SU-DHL-6 (cell line): ENCODE results near the gene TBC1D22A.

Experiments
- EZH2phosphoT487 ChIP-seq: fragments of 200-600 bp; sonication (generic), shearing (Covaris generic); conservative IDR thresholded peaks from 2 replicates; pipeline ENCODE4 v1.6.1; 2018; ENCODE audit warnings: mild to moderate bottlenecking, antibody characterized with exemption, low read length, moderate library complexity, mixed read lengths
- TF ChIP-seq, protein P1 (sequence below): fragments of 200-600 bp; sonication (generic); IDR thresholded peaks from one replicate; pipeline ENCODE4 v1.5.1; 2017; ENCODE audit warnings: antibody characterized with exemption, mild to moderate bottlenecking, low read length, moderate library complexity; ENCODE audit not compliant: insufficient read depth, poor library complexity, severe bottlenecking

DNA sequence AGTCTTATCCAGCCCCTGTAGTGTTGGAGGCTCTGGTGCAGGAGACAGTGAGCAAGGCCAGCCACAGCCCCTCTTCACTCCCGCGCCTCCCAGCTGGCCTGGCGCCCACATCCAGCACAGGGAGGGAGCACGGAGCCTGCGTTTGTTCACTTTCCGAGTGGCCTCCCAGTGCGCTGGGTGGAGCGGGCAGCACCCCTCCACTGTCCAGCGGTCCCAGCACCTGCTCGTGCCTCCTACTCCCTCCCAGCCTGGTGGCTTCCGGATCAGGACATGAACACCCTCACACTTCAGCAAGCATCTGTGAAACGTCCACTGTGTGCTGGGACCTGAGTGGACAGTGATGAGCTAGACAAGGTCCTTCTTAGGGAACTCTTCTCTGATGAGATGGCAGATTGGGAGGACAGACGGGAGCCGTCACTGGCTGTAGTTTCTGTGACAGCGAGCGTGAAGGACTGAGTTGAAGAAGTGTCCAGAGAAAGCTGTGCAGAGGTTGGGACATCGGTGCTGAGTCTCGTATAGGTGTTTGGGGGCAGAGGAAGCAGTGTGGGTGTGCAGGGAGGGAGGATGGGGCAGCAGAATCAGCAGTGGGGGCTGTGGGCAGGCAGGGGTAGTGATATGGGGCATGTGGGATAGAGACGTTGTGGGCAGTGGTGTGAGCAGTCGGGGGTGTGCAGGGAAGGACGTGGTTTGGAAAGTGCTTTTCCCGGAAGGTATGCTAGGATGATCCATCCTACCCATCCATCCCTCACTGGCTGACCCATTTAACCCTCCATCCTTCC, 256.8 kb downstream of the TBC1D22A start:
- no peak for TF ChIP-seq EZH2phosphoT487
- TF ChIP-seq, protein P1, sequence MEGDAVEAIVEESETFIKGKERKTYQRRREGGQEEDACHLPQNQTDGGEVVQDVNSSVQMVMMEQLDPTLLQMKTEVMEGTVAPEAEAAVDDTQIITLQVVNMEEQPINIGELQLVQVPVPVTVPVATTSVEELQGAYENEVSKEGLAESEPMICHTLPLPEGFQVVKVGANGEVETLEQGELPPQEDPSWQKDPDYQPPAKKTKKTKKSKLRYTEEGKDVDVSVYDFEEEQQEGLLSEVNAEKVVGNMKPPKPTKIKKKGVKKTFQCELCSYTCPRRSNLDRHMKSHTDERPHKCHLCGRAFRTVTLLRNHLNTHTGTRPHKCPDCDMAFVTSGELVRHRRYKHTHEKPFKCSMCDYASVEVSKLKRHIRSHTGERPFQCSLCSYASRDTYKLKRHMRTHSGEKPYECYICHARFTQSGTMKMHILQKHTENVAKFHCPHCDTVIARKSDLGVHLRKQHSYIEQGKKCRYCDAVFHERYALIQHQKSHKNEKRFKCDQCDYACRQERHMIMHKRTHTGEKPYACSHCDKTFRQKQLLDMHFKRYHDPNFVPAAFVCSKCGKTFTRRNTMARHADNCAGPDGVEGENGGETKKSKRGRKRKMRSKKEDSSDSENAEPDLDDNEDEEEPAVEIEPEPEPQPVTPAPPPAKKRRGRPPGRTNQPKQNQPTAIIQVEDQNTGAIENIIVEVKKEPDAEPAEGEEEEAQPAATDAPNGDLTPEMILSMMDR = no peak
